Neural crest cell (in vitro differentiated cells): Measurements from ENCODE around the gene MGA. TPM values are rescaled to one million over a fixed set of nuclear protein-coding genes. Genes with fewer than 3 reads are reported as not detected.

Experiments used
- DNase-seq: peaks from one replicate; pipeline ENCODE4 v3.0.0; 2021; ENCODE audit warnings: low read depth, mixed read lengths, low spot score
- H3K27ac Mint-ChIP-seq: one replicate; pipeline ENCODE4 v1.8.0; 2021; ENCODE audit warnings: mild to moderate bottlenecking, mixed read lengths; ENCODE audit not compliant: unreplicated experiment
- H3K27me3 Mint-ChIP-seq: 2 replicates; pipeline ENCODE4 v1.8.0; 2021; ENCODE audit warnings: low read depth, mild to moderate bottlenecking, mixed read lengths
- H3K36me3 Mint-ChIP-seq: 2 replicates; pipeline ENCODE4 v1.8.0; 2021; ENCODE audit warnings: low read depth, mild to moderate bottlenecking, mixed read lengths
- H3K4me1 Mint-ChIP-seq: 2 replicates; pipeline ENCODE4 v1.8.0; 2021; ENCODE audit warnings: mixed read lengths
- H3K4me3 Mint-ChIP-seq: one replicate; pipeline ENCODE4 v1.8.0; 2021; ENCODE audit warnings: mild to moderate bottlenecking, mixed read lengths
- H3K9me3 Mint-ChIP-seq: 2 replicates; pipeline ENCODE4 v1.8.0; 2021; ENCODE audit warnings: mixed read lengths
- long read RNA-seq: library from polyadenylated mRNA; unstranded; transcript quantifications from one replicate; pipeline ENCODE4 v2.0.0, GENCODE V29; 2020
- total RNA-seq: library from RNA; stranded (reverse); gene quantifications from 2 replicates; pipeline ENCODE4 v1.2.1, GENCODE V29; 2021
- TF ChIP-seq, protein P1 (sequence below): fragments of 200-600 bp; sonication (generic); conservative IDR thresholded peaks from 2 replicates; pipeline ENCODE4 v1.5.0; 2021; ENCODE audit warnings: antibody characterized with exemption, mild to moderate bottlenecking

Gene MGA
- total RNA-seq, result 50.5 and 52.3 TPM in 2 replicates
- long read RNA-seq, transcript MGA-208 (9 exons, 3,439 nt), result major isoform, 42 of 123 reads
- long read RNA-seq, partial matches to known transcripts, result 36 of 123 reads
- long read RNA-seq, other reads (novel, unspliced or antisense), result 41 of 123 reads

DNA sequence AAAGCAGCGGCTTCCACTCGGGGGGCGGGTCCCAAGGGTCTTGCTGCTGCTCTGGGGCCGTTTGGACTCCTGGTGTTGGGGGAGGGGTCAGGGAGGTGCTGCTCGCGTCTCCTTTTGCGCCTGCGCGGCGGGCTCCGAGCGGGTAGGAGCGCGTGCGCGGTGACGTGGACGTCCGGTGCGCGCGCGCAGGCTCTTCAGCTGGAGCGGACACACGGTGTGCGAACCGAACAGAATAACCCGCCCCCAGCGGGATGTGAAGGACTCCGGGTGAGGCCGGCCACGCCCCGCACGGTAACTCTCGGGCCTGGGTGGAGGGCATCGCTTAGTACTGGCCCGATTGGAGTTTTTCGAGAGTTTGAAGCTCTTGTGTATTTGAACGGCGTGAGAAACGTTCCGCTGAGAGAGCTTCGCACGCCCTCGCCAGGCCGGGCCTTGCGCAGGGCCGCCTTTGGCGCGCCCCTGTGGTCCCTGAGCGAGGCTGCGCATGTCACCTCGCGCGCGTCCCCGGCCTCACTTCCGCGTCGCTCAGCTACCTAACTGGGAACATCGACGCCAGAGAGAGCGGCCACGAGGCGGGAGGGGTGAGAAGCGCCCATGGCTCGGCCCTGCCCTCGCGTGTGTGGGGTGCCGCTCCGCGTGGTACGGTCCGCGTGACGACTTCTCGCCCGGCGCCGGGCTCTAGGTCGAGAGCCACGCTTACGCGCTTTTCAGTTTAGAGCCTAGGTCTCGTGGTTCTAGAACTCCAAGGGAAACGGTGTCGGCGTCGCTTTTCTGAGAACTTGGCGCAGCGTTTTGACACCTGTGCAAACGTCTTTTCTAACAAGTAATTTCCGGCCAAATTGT lies at the start of gene MGA:
Gene MGA, plus strand, starts transcription at position 171 of the 843 bp plus-strand sequence.
- peak within 1 kb of the TSS; percentile 91 for H3K27ac Mint-ChIP-seq
- H3K27me3 Mint-ChIP-seq, result peaks cover 35% of the 10 kb centered on the region
- H3K4me1 Mint-ChIP-seq, result peaks cover 17% of the 10 kb centered on the region
- peaks cover 2% of the 10 kb centered on the region for H3K36me3 Mint-ChIP-seq
- TF ChIP-seq, protein P1, sequence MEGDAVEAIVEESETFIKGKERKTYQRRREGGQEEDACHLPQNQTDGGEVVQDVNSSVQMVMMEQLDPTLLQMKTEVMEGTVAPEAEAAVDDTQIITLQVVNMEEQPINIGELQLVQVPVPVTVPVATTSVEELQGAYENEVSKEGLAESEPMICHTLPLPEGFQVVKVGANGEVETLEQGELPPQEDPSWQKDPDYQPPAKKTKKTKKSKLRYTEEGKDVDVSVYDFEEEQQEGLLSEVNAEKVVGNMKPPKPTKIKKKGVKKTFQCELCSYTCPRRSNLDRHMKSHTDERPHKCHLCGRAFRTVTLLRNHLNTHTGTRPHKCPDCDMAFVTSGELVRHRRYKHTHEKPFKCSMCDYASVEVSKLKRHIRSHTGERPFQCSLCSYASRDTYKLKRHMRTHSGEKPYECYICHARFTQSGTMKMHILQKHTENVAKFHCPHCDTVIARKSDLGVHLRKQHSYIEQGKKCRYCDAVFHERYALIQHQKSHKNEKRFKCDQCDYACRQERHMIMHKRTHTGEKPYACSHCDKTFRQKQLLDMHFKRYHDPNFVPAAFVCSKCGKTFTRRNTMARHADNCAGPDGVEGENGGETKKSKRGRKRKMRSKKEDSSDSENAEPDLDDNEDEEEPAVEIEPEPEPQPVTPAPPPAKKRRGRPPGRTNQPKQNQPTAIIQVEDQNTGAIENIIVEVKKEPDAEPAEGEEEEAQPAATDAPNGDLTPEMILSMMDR, result peak; percentile 19
- peak within 1 kb of the TSS; percentile 95 for H3K4me3 Mint-ChIP-seq
- DNase-seq, result peak; percentile 78
- H3K9me3 Mint-ChIP-seq, result peaks cover 4% of the 10 kb centered on the region

DNA sequence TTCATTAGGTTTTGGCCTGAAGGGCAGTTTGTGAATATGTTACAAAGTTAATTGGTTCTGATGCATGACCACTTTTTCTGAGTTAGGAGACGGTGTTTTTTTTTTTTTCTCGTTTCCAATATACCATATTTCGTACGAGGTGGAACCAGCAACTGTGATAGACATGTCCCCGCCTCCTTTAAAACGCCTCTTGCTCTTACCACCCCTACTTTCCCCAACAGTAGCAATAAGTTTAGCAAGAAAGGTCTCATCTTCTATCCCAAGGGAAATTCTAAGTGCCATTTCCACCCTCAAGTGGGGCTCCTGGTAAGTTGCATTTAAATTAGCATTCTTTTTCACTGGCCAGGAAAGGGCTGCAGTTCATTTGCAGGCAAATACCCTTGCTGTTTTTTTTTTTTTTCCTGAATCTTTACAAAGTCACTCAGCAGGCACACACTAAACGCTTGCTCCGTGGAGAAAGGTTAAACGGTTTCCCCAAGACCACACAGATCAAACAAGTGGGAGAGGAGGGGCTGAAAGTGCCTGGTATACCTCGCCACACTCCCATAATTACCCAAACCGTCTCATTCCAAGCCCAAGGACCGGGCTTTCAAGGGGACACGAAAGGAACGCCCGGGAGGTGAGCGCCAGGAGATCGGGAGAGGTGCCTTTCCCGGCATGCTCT lies 39.5 kb upstream of the MGA start:
- peaks cover 15% of the 10 kb centered on the region for H3K9me3 Mint-ChIP-seq
- TF ChIP-seq, protein P1, result no peak
- peaks cover 25% of the 10 kb centered on the region for H3K27me3 Mint-ChIP-seq
- no peaks in the 10 kb centered on the region for H3K36me3 Mint-ChIP-seq
- H3K4me1 Mint-ChIP-seq, result peaks cover 9% of the 10 kb centered on the region
- no peak overlapping the region for H3K27ac Mint-ChIP-seq
- H3K4me3 Mint-ChIP-seq, result peak overlapping the region; percentile 64
- no peak for DNase-seq

DNA sequence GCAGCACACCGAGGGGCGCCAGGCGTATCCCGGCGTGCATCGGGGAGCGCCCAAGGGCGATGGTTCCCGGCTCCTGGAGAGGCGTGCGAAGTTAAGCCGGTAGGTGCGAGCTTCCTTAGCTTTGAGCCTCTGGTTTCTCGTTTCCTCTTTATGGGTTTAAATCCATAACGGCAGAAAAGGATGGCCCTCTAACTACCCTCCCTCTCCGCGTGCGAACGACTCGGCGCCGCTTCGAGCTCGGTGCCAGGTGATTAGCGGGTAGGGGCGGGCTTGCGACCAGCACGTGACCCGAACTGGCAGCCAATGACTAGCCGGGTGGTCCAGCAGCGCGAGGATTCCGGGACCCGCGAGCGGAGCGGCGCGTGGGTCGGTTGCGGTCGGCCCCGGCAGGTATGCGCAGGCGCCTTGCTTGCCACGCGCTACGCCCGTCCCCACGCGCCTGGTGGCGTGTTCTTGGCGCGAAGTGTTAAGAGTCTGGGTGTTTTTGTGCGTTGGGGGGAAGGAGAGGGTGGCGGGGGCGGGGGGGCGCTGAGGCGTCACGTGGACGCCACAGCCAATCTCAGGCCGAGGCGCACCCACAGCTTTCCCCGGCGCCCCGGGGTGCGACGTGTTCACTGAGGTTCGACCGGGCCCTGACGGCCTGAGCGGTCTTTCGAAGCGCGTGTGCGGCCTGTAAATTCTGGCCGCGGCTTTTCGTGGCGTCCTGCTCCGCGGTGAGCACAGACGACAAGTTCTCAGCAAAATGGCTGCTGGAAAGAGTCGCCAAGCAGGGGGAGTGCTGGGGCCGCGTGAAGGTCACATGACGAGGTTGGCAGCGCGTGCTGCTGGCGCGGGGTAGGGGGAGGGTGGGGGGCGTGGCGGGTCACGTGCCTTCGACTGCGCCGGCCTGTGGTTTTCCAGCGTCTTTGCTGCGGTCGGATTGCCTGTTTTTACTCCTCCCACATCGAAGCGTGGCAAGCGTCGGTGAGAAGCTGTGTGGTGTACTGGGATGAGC lies 38.7 kb upstream of the MGA start:
- H3K9me3 Mint-ChIP-seq, result peaks cover 15% of the 10 kb centered on the region
- H3K4me1 Mint-ChIP-seq, result peaks cover 9% of the 10 kb centered on the region
- TF ChIP-seq, protein P1, result no peak
- peak; percentile 54 for DNase-seq
- H3K36me3 Mint-ChIP-seq, result no peaks in the 10 kb centered on the region
- H3K27ac Mint-ChIP-seq, result peak overlapping the region; percentile 35
- H3K4me3 Mint-ChIP-seq, result peak overlapping the region; percentile 64
- peaks cover 25% of the 10 kb centered on the region for H3K27me3 Mint-ChIP-seq

DNA sequence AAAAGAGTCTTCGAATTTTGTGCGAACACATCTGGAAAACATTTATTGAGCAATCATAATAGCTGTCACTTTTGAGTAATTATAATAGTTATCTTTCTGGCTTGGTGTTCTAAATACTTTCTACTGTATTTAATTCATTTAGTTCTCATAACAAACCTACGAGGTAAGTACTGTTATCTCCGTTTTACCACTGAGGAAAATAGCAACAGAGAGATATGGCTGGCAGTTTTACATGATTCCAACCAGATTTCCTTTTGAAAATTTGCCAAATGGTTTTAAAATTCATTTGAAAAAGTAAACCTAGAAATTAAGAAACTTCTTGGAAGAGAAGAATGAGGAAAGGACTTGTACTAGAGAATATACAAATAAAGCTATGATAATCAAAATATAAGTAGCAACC lies 37.3 kb upstream of the MGA start:
- peaks cover 9% of the 10 kb centered on the region for H3K4me1 Mint-ChIP-seq
- TF ChIP-seq, protein P1, result no peak
- DNase-seq, result no peak
- H3K9me3 Mint-ChIP-seq, result peaks cover 12% of the 10 kb centered on the region
- H3K27me3 Mint-ChIP-seq, result peaks cover 25% of the 10 kb centered on the region
- no peaks in the 10 kb centered on the region for H3K36me3 Mint-ChIP-seq
- no peak overlapping the region for H3K27ac Mint-ChIP-seq
- peak overlapping the region; percentile 65 for H3K4me3 Mint-ChIP-seq

DNA sequence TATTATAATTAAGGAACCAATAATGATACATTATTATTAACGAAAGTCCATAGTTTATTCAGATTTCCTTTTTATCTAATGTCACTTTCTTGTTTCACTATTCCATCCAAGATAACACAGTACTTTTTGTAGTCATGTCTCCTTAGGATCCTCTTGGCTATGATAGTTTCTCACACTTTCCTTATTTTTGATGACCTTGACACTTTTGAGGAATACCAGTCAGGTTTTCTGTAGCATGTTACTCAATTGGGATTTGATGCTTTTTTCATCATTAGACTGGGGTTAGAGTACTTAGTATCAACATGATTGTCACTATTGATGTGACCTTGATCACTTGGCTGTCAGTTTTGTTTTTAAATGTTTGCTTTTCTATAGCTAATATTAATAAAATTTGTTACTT lies 33.0 kb upstream of the MGA start:
- Mint-ChIP-seq H3K27ac (no peak overlapping the region), H3K4me3 (no peak overlapping the region), H3K4me1 (peaks cover 15% of the 10 kb centered on the region), H3K36me3 (peaks cover 3% of the 10 kb centered on the region), H3K9me3 (no peaks in the 10 kb centered on the region), H3K27me3 (peaks cover 2% of the 10 kb centered on the region)
- no peak for DNase-seq
- TF ChIP-seq, protein P1, result no peak
